ENCODE data around the gene TGFBI.

The TGFBI gene

GRCh38 chr5:136052692-136053335 is 24.0 kb downstream of the TGFBI start:
- H3K27me3 ChIP-seq (ENCODE audit: low read depth): no peaks in the 10 kb centered on the region
- H3K4me3 ChIP-seq: no peak overlapping the region
- DNase-seq (ENCODE audit: low spot score in 2 of 2): no peak
- H3K4me1 ChIP-seq: no peaks in the 10 kb centered on the region
- no peaks in the 10 kb centered on the region for H3K36me3 ChIP-seq (replicated peaks)
- no peaks in the 10 kb centered on the region for H3K9me3 ChIP-seq
- in situ Hi-C loops (cut with MboI; ENCODE audit: low sequenced_read_pairs): no loop called here

GRCh38 chr5:136053336-136054141 is 24.8 kb downstream of the TGFBI start:
- Histone ChIP-seq H3K27me3 (ENCODE audit: low read depth) (no peaks in the 10 kb centered on the region), H3K4me1 (no peaks in the 10 kb centered on the region), H3K36me3 (replicated peaks) (no peaks in the 10 kb centered on the region), H3K4me3 (no peak overlapping the region), H3K9me3 (no peaks in the 10 kb centered on the region)
- in situ Hi-C loops (cut with MboI; ENCODE audit: low sequenced_read_pairs): no loop called here
- DNase-seq (ENCODE audit: low spot score in 2 of 2): no peak

- H3K4me1 ChIP-seq: no peaks in the 10 kb centered on the region
- in situ Hi-C loops (cut with MboI; ENCODE audit: low sequenced_read_pairs): no loop called here
Measured at GRCh38 chr5:136054142-136055019, 25.6 kb downstream of the TGFBI start.

GRCh38 chr5:136055612-136056309 is 27.0 kb downstream of the TGFBI start:
- Histone ChIP-seq H3K27me3 (ENCODE audit: low read depth) (no peaks in the 10 kb centered on the region), H3K36me3 (replicated peaks) (no peaks in the 10 kb centered on the region), H3K4me1 (no peaks in the 10 kb centered on the region), H3K4me3 (no peak overlapping the region), H3K9me3 (no peaks in the 10 kb centered on the region)
- no peak for DNase-seq (ENCODE audit: low spot score in 2 of 2)
- in situ Hi-C loops (cut with MboI; ENCODE audit: low sequenced_read_pairs): no loop called here

More at GRCh38 chr5:136054142-136055019, 25.6 kb downstream of the TGFBI start:
- DNase-seq (ENCODE audit: low spot score in 2 of 2): no peak
- Histone ChIP-seq H3K9me3 (no peaks in the 10 kb centered on the region), H3K36me3 (replicated peaks) (no peaks in the 10 kb centered on the region), H3K4me3 (no peak overlapping the region), H3K27me3 (ENCODE audit: low read depth) (no peaks in the 10 kb centered on the region)

GRCh38 chr5:136056336-136056735 is 27.5 kb downstream of the TGFBI start:
- Histone ChIP-seq H3K27me3 (ENCODE audit: low read depth) (no peaks in the 10 kb centered on the region), H3K36me3 (replicated peaks) (no peaks in the 10 kb centered on the region), H3K4me1 (no peaks in the 10 kb centered on the region), H3K9me3 (no peaks in the 10 kb centered on the region), H3K4me3 (no peak overlapping the region)
- no peak for DNase-seq (ENCODE audit: low spot score in 2 of 2)
- in situ Hi-C loops (cut with MboI; ENCODE audit: low sequenced_read_pairs): no loop called here

- in situ Hi-C loops (cut with MboI; ENCODE audit: low sequenced_read_pairs): no loop called here
- no peak for DNase-seq (ENCODE audit: low spot score in 2 of 2)
- H3K27me3 ChIP-seq (ENCODE audit: low read depth): no peaks in the 10 kb centered on the region
- H3K4me3 ChIP-seq: no peak overlapping the region
- H3K9me3 ChIP-seq: no peaks in the 10 kb centered on the region
- H3K36me3 ChIP-seq (replicated peaks): no peaks in the 10 kb centered on the region
- H3K4me1 ChIP-seq: no peaks in the 10 kb centered on the region
Measured at GRCh38 chr5:136056771-136057335, 28.1 kb downstream of the TGFBI start.

- Histone ChIP-seq H3K4me3 (no peak overlapping the region), H3K9me3 (no peaks in the 10 kb centered on the region), H3K4me1 (no peaks in the 10 kb centered on the region), H3K36me3 (replicated peaks) (no peaks in the 10 kb centered on the region), H3K27me3 (ENCODE audit: low read depth) (no peaks in the 10 kb centered on the region)
- DNase-seq (ENCODE audit: low spot score in 2 of 2): no peak
- in situ Hi-C loops (cut with MboI; ENCODE audit: low sequenced_read_pairs): no loop called here
Measured at GRCh38 chr5:136057401-136058038, 28.7 kb downstream of the TGFBI start.

- no peaks in the 10 kb centered on the region for H3K27me3 ChIP-seq (ENCODE audit: low read depth)
- H3K36me3 ChIP-seq (replicated peaks): no peaks in the 10 kb centered on the region
- H3K4me3 ChIP-seq: no peak overlapping the region
- no peak for DNase-seq (ENCODE audit: low spot score in 2 of 2)
- in situ Hi-C loops (cut with MboI; ENCODE audit: low sequenced_read_pairs): no loop called here
- H3K9me3 ChIP-seq: no peaks in the 10 kb centered on the region
- no peaks in the 10 kb centered on the region for H3K4me1 ChIP-seq
Measured at GRCh38 chr5:136058039-136058971, 29.5 kb downstream of the TGFBI start.

GRCh38 chr5:136058972-136059354 is 30.2 kb downstream of the TGFBI start:
- Histone ChIP-seq H3K4me1 (no peaks in the 10 kb centered on the region), H3K9me3 (no peaks in the 10 kb centered on the region), H3K27me3 (ENCODE audit: low read depth) (no peaks in the 10 kb centered on the region), H3K4me3 (no peak overlapping the region), H3K36me3 (replicated peaks) (no peaks in the 10 kb centered on the region)
- no peak for DNase-seq (ENCODE audit: low spot score in 2 of 2)
- in situ Hi-C loops (cut with MboI; ENCODE audit: low sequenced_read_pairs): no loop called here

- Histone ChIP-seq H3K36me3 (replicated peaks) (no peaks in the 10 kb centered on the region), H3K4me3 (no peak overlapping the region), H3K27me3 (ENCODE audit: low read depth) (no peaks in the 10 kb centered on the region), H3K9me3 (no peaks in the 10 kb centered on the region), H3K4me1 (no peaks in the 10 kb centered on the region)
- no peak for DNase-seq (ENCODE audit: low spot score in 2 of 2)
- in situ Hi-C loops (cut with MboI; ENCODE audit: low sequenced_read_pairs): no loop called here
Measured at GRCh38 chr5:136060963-136061362, 32.2 kb downstream of the TGFBI start.

- H3K36me3 ChIP-seq (replicated peaks): no peaks in the 10 kb centered on the region
- in situ Hi-C loops (cut with MboI; ENCODE audit: low sequenced_read_pairs): no loop called here
- H3K27me3 ChIP-seq (ENCODE audit: low read depth): no peaks in the 10 kb centered on the region
- DNase-seq (ENCODE audit: low spot score in 2 of 2): no peak
- H3K4me3 ChIP-seq: no peak overlapping the region
- H3K9me3 ChIP-seq: no peaks in the 10 kb centered on the region
- H3K4me1 ChIP-seq: no peaks in the 10 kb centered on the region
Measured at GRCh38 chr5:136061630-136062365, 33.0 kb downstream of the TGFBI start.
